ENCODE data around the gene GLIPR1. TPM values are rescaled to one million over a fixed set of nuclear protein-coding genes. Genes with fewer than 3 reads are reported as not detected.

The GLIPR1 gene
- total and polyA plus RNA-seq, 8 donors, result 12.4 to 68.2 (median 13.8) TPM

DNA sequence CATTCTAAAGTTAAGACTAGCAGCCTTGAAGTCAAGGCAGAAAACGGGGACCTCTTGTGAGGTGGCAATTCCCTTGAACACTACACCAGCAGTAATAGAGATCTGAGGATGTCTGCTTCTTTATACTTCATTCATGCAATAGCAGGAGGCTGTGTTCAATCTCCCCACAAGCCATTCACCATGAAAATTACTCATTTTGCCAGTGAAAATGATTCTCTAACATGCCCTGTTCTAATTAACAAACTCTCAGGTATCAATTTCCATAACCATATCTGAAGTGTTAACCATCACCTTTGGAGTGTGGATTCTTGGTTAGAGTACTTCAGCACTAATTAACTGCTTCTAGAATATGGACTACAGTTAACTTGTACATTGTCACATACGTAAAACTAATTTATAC, 3.4 kb upstream of the GLIPR1 start:
- ATAC-seq (no peak), DNase-seq (no peak)
- TF ChIP-seq, protein P1, sequence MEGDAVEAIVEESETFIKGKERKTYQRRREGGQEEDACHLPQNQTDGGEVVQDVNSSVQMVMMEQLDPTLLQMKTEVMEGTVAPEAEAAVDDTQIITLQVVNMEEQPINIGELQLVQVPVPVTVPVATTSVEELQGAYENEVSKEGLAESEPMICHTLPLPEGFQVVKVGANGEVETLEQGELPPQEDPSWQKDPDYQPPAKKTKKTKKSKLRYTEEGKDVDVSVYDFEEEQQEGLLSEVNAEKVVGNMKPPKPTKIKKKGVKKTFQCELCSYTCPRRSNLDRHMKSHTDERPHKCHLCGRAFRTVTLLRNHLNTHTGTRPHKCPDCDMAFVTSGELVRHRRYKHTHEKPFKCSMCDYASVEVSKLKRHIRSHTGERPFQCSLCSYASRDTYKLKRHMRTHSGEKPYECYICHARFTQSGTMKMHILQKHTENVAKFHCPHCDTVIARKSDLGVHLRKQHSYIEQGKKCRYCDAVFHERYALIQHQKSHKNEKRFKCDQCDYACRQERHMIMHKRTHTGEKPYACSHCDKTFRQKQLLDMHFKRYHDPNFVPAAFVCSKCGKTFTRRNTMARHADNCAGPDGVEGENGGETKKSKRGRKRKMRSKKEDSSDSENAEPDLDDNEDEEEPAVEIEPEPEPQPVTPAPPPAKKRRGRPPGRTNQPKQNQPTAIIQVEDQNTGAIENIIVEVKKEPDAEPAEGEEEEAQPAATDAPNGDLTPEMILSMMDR (IDR thresholded peaks at IDR 0.05), result no peak
- H3K9me3 ChIP-seq, result no peaks in the 10 kb centered on the region
- no peaks in the 10 kb centered on the region for H3K36me3 ChIP-seq
- no peak overlapping the region for H3K27ac ChIP-seq
- intact Hi-C loops (cut with DNase I), result no loop called here
- no peak overlapping the region for H3K4me3 ChIP-seq
- peaks cover 0 to 40% of the 10 kb centered on the region in 2 donors for H3K4me1 ChIP-seq
- no peaks in the 10 kb centered on the region for H3K27me3 ChIP-seq

DNA sequence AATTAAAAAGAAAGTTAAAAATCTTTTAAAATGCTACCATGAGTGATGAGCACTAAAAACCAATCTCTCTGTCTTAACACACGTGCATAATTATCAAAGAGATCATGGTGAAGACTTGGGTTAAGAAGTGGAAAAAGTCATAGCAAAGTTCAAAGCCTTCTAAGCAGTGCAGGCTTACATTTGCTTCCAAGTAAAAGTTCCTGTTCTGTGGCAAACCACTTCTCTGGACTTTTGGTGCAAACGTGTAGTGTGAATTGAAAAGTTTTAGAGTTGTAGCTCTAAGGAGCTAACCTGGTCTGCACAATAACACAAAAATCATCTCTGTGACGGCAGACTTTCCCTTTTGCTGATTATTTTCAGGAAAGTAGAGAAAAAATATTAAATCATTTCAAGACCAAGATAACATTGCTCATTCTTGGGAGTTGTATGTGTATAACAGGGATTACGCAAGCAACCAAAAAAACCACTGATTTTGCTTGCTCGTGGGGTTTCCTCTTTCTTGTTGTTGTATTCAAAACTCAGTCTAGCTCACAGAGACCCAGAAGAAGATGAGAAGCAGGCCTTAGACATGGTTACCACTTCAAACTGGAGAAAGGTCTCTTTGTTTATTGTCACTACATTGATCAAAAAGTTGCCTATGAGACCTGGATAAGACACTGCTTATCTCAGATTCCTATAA, 2.3 kb upstream of the GLIPR1 start:
- DNase-seq (peak in 1 of 4 donors; percentile 6), ATAC-seq (peak; percentile 44)
- Histone ChIP-seq H3K4me1 (peaks cover 0 to 46% of the 10 kb centered on the region in 2 donors), H3K27ac (peak overlapping the region; percentile 83 to 93), H3K4me3 (no peak overlapping the region), H3K36me3 (no peaks in the 10 kb centered on the region), H3K9me3 (no peaks in the 10 kb centered on the region), H3K27me3 (no peaks in the 10 kb centered on the region)
- TF ChIP-seq, protein P1 (IDR thresholded peaks at IDR 0.05), result no peak
- intact Hi-C loops (cut with DNase I), result no loop called here

DNA sequence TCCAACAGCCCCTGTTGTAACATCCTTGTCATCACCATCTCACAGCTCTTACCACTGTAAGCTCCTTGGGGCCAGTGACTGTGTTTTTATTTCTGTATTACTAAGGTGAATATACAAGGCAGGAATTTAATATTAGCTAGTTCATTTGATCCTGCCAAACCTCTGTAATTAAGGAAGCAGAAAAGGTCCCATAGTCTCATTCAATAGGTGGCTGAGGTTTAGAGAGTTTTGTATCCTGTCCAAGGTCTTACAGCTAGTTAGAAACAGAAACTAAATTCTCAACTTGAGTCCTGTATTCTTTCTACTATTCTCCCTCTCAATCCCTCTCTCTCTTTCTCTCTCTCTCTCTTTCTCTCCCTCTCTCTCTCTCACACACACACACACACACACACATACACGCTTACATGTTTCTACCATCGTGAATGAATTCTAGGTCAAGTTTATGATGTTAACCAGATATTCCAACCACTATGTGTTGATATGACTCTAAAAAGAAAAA, 543 bp upstream of the GLIPR1 start:
- Histone ChIP-seq H3K27ac (peak overlapping the region; percentile 83 to 93), H3K36me3 (no peaks in the 10 kb centered on the region), H3K27me3 (no peaks in the 10 kb centered on the region), H3K4me1 (peaks cover 0 to 62% of the 10 kb centered on the region in 2 donors), H3K4me3 (peak overlapping the region in 1 of 2 donors; percentile 34), H3K9me3 (no peaks in the 10 kb centered on the region)
- TF ChIP-seq, protein P1 (IDR thresholded peaks at IDR 0.05), result no peak
- peak; percentile 22 for ATAC-seq
- DNase-seq, result peak in 1 of 4 donors; percentile 2
- intact Hi-C loops (cut with DNase I), result no loop called here

DNA sequence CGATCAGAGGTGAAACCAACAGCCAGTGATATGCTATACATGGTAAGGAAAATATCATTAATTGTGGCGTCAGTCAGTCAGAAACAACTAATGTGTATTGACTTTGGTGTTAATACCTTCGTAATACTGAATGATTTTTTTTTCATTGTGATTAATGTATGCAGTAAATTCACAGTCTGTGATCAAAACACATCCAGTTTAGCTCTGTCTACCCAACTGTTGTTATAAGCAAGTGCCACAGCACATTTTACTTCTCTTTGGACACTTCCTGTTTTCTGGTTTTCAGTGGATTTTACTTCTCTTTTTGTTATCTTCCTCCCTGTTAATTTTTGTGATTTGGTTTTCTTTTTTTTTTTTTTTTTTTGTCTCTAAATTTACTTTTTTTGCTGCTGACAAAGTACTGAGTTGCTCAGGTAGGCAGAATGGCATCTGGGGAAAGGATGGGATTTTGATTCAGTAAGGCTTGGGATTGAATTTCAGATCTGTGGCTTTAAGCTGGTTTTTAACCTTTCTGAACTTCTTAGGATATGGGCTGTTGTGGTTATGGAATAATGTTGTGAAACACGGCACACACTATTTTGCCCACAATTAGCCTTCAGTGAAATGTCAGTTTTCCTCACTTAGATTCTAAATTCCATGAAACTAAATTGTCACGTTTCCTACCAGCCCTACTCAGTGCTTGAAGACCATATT, 604 bp downstream of the GLIPR1 start:
- DNase-seq (no peak), ATAC-seq (peak; percentile 20)
- peak overlapping the region; percentile 13 to 34 for H3K4me3 ChIP-seq
- no peaks in the 10 kb centered on the region for H3K9me3 ChIP-seq
- TF ChIP-seq, protein P1 (IDR thresholded peaks at IDR 0.05), result no peak
- H3K27me3 ChIP-seq, result no peaks in the 10 kb centered on the region
- no peaks in the 10 kb centered on the region for H3K36me3 ChIP-seq
- peak overlapping the region; percentile 83 to 93 for H3K27ac ChIP-seq
- H3K4me1 ChIP-seq, result peaks cover 0 to 69% of the 10 kb centered on the region in 2 donors
- intact Hi-C loops (cut with DNase I), result no loop called here

DNA sequence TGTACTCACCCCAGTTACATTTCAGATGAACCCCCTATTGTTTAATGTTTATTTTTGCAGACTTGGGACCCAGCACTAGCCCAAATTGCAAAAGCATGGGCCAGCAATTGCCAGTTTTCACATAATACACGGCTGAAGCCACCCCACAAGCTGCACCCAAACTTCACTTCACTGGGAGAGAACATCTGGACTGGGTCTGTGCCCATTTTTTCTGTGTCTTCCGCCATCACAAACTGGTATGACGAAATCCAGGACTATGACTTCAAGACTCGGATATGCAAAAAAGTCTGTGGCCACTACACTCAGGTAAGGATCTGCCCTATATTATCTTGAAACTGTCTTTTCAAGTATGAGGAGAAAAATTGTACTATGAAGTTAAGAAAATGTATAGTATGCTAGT, 1.2 kb downstream of the GLIPR1 start:
- no peaks in the 10 kb centered on the region for H3K9me3 ChIP-seq
- TF ChIP-seq, protein P1 (IDR thresholded peaks at IDR 0.05), result no peak
- H3K4me1 ChIP-seq, result peaks cover 0 to 67% of the 10 kb centered on the region in 2 donors
- H3K27ac ChIP-seq, result peak overlapping the region; percentile 83 to 93
- ATAC-seq (no peak), DNase-seq (no peak)
- intact Hi-C loops (cut with DNase I), result no loop called here
- H3K4me3 ChIP-seq, result peak overlapping the region; percentile 13 to 34
- H3K27me3 ChIP-seq, result no peaks in the 10 kb centered on the region
- no peaks in the 10 kb centered on the region for H3K36me3 ChIP-seq
